Neural progenitor cell (in vitro differentiated cells): ENCODE measurements around the gene NXPH2.
"Not testable (repeated sequence)": the region's sequence is repeated elsewhere in the genome, so short reads cannot be mapped to it uniquely, and the experiment has no call there.

Source experiments
- EZH2 ChIP-seq: fragments of 200-600 bp; sonication (generic); IDR thresholded peaks from 2 replicates; pipeline ENCODE4 v1.6.1; 2017; ENCODE audit warnings: antibody characterized with exemption, mild to moderate bottlenecking, moderate library complexity
- EZH2phosphoT487 ChIP-seq: fragments of 200-600 bp; sonication (generic); IDR thresholded peaks from 2 replicates; pipeline ENCODE4 v1.6.1; 2017; ENCODE audit warnings: antibody characterized with exemption
- TF ChIP-seq, protein P1 (sequence below): fragments of 200-600 bp; sonication (generic); IDR thresholded peaks from 2 replicates; pipeline ENCODE4 v1.5.1; 2017; ENCODE audit warnings: antibody characterized with exemption, mild to moderate bottlenecking

DNA sequence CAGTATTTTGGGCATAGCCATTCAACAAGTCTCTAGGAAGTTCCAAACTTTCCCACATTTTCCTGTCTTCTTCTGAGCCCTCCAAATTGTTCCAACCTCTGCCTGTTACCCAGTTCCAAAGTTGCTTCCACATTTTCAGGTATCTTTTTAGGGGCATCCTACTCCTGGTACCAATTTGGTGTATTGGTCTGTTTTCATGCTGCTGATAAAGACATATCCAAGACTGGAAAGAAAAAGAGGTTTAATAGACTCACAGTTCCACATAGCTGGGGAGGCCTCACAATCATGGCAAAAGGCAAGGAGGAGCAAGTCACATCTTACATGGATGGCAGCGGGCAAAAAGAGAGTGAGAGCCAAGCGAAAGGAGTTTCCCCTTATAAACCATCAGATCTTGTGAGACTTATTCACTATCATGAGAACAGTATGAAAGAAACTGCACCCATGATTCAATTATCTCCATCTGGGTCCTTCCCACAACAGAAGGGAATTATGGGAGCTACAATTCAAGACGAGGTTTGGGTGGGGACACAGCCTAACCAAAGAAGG, 43.1 kb downstream of the NXPH2 start:
- not testable (repeated sequence) for TF ChIP-seq EZH2, EZH2phosphoT487
- TF ChIP-seq, protein P1, sequence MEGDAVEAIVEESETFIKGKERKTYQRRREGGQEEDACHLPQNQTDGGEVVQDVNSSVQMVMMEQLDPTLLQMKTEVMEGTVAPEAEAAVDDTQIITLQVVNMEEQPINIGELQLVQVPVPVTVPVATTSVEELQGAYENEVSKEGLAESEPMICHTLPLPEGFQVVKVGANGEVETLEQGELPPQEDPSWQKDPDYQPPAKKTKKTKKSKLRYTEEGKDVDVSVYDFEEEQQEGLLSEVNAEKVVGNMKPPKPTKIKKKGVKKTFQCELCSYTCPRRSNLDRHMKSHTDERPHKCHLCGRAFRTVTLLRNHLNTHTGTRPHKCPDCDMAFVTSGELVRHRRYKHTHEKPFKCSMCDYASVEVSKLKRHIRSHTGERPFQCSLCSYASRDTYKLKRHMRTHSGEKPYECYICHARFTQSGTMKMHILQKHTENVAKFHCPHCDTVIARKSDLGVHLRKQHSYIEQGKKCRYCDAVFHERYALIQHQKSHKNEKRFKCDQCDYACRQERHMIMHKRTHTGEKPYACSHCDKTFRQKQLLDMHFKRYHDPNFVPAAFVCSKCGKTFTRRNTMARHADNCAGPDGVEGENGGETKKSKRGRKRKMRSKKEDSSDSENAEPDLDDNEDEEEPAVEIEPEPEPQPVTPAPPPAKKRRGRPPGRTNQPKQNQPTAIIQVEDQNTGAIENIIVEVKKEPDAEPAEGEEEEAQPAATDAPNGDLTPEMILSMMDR, result not testable (repeated sequence)
